OCI-M2 (cell line): Measurements from ENCODE around the gene GSG1L.

Experiments
- DNase-seq: peaks from one replicate; lab custom pipeline; 2025; ENCODE audit not compliant: unreplicated experiment; lab: John Stamatoyannopoulos, UW

Gene GSG1L

DNA sequence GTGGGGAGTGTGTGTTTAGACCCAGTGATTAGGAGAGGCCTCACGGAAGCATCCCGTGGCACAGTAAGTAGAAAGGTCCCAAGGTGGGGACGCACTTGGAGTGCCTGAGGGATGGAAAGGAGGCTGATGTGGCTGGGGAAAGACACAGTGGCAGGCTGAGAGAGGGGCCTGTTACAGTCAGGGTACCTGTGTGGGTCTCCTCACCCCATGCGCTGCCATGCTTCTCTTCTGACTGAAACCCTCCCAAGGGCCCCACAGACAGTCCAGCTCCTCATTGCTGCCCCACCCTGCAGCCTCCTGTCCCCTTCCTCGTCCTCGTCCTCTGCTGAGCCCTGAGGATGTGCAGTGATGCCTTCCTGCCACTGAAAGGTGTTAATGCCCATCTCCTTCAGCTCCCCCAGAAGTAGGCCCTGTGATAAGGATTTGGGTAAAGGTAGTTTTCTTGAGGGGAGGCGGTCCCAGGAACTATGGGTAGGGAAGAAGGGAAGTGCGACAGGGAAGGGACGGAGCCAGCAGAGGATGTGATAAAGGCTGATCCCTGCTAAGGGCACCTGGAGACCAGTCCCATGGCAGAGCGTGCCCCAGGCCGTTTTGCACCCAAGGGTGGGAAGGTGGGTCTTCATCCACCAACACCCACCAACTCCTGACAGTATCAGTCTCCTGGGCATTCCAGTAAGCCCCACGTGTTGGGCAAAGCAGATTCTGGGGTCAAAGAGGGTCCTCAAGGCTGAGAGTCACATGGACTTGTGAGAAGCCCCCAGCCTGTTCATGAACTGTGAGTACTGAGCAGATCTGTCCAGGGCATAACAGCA, 237.2 kb downstream of the GSG1L start:
- no peak for DNase-seq

GRCh38 chr16:27824786-27825185, 238.7 kb downstream of the GSG1L start:
- DNase-seq: no peak

DNA sequence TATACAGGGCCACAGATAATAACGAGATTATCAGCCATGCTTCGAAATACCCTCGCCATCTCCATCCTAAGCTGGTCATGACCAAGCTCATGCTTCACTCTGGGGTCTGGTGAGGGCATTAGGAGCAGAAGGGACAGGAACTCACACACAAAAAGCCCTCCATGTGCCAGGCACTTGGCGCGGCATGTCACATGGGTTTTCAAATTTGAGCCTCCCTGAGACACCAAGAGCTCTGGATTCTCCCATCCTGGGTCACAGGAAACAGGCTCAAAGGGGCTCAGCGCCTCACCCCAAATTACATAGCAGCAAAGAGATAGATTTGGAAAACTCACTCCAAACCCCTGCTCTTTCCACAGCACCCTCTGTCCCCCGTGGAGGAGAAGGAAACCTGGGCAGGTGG, 239.5 kb downstream of the GSG1L start:
- no peak for DNase-seq

- DNase-seq: no peak
Measured at GRCh38 chr16:27823421-27823820, 240.1 kb downstream of the GSG1L start.

GRCh38 chr16:27822996-27823395, 240.5 kb downstream of the GSG1L start:
- DNase-seq: no peak

- DNase-seq: no peak
Measured at GRCh38 chr16:27822529-27822928, 241.0 kb downstream of the GSG1L start.

DNA sequence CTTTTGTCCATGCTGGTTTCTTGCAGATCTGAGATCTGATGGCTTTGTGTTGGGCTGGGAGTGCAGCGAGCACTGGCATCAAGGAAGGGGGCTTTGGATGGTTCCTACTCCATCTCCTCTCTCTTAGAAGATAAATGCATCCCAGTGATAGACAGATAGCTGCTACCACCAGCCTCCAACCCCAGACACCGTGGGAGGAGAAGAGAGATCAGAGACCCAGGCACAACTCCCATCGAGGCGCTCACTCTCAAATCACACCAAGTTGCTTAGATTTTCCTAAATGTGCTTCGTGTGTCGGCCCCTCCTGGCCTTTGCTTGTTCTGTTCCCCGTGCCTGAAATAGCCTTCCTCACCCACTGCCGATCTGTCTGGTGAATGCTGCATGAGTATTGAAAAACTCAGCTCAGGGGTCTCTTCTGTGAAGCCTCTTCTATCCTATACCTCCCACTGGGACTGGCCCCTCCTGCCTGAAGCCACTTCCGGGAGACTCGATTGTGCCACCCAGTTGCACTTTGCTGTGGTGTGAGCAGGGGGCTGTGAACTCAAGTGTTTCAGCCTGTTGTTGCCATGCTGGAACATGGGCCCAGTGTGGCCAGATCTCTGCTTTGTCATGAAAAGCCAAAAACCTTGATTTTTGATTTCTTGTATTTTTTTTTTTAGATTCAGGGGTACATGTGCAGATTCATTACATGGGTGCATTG, 242.7 kb downstream of the GSG1L start:
- no peak for DNase-seq

DNA sequence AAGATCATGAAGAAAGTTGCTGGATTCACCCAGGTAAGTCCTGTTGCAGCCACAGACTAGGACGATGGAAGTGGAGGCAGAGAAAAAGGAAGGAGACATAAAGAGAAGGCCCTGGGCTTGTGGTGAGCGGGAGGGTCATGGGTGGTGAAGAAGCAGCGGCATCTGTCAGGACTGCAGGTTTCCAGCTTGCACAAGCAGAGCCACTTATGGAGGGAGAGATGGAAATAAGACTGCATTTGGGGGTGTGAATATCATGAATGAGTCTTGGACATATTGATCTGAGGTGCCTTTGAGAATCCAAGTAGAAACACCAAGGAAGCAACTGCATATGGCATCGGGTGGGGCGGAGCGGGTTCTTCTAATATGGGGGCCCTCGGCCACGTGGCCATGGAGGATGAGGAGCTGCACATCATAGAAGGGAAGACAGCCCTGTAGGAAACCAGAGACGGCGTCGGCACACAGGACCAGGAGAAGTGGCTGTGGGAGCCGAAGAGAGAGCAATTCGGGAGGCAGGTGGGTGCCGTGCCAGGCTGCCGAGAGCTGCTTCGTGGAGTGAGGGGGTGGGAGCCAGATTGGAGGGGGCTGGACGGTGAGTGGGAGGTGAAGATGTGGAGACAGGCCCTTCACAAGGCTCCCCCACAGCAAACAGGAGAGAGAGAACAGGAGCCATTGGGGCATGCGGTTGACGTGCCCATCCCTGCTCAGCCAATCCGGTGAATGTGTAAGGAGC, 243.5 kb downstream of the GSG1L start:
- no peak for DNase-seq

- no peak for DNase-seq
Measured at GRCh38 chr16:27819356-27819755, 244.2 kb downstream of the GSG1L start.

GRCh38 chr16:27818246-27818645, 245.3 kb downstream of the GSG1L start:
- DNase-seq: no peak

GRCh38 chr16:27817038-27817437, 246.5 kb downstream of the GSG1L start:
- no peak for DNase-seq

DNA sequence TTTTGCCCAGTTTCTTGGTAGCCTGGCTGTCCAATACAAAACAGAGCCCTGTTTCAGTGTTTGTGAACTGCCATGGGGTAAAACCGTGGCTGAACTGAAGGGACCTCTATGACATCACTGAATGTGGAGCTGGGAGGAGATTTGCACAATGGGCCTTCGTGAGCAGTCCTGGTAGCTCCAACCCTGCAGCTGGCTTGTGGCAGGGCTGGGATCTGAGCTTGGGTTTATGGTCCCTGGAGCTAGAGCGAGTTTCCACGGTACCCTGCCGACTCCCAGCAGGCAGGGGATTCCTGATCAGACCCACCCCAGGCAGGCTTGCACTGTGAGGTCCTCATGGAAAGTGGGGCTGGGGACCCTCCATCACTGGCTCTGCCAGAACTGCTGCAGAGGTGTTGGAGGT, 247.0 kb downstream of the GSG1L start:
- no peak for DNase-seq

- DNase-seq: no peak
Measured at GRCh38 chr16:27813591-27813990, 249.9 kb downstream of the GSG1L start.

DNA sequence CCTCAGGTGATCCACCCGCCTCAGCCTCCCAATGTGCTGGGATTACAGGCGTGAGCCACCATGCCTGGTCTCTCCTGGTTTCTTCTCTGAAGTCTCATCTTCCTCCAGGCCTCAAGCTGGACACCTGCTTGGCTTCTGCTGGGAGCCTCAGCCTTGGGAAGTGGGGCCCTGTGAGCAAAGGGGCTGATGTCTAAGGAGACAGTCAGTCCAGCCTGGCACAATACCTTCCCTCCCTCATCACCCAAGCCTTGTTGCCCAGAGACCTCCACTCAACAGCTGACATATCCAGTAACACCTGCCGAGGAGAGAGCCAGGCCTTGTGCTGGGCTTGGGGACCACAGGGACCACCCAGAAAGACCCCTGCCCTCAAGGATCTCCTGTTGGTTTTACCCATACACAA, 251.6 kb downstream of the GSG1L start:
- DNase-seq: no peak

GRCh38 chr16:27806986-27807385, 256.5 kb downstream of the GSG1L start:
- no peak for DNase-seq

GRCh38 chr16:27806388-27806787, 257.1 kb downstream of the GSG1L start:
- no peak for DNase-seq

GRCh38 chr16:27805828-27806351, 257.6 kb downstream of the GSG1L start:
- DNase-seq: no peak

- DNase-seq: no peak
Measured at GRCh38 chr16:27803775-27804549, 259.6 kb downstream of the GSG1L start.

DNA sequence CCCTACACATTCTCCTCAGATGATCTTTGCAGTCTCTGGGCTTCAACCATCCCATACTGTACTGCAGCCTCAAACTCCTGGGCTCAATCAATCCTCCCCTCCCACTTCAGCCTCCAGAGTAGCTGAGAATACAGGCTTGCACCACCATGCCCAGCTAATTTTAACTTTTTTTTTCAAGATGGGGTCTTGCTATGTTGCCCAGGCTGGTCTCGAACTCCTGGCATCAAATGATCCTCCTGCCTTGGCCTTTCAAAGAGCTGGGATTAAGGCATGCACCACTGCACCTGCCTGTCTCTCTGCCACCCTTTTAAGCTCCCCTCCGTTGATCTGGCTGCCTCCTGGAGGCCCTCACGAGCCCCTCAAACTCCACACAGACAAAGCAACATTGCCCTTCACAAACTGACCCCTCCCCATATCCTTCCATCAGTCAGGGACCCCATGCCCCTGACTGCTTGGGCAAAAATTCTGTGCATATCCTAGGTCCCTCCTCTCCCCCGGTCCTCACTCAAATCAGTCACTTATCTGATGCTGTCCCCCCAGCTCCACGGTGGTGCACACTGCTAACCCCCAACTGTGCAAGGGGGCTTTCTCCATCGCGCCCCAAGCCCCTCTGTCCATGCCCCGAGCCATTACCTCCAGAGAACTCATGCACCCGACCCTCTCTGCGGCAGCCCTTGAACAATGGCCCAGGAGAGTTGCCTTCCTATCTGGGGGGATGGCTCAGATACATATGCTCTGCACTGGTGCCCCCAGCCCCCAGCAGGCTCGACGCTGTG, 260.7 kb downstream of the GSG1L start:
- no peak for DNase-seq

- no peak for DNase-seq
Measured at GRCh38 chr16:27801289-27801945, 262.1 kb downstream of the GSG1L start.
